Astrocyte (in vitro differentiated cells and primary cell): ENCODE measurements around the gene HPSE. TPM values are rescaled to one million over a fixed set of nuclear protein-coding genes. Genes with fewer than 3 reads are reported as not detected.
"Not testable (repeated sequence)": the region's sequence is repeated elsewhere in the genome, so short reads cannot be mapped to it uniquely, and the experiment has no call there.

Source experiments
- DNase-seq: peaks from one replicate; pipeline ENCODE4 v3.0.0-alpha.2; 2010; ENCODE audit warnings: low read depth
- FAIRE-seq: peaks from 2 replicates; lab custom pipeline; 2011; peaks lifted over from hg19 to GRCh38; lab: Jason Lieb, UNC
- H2AFZ ChIP-seq: 2 replicates; pipeline ENCODE4 v1.6.0; 2012; ENCODE audit warnings: low read depth, low read length, inconsistent platforms
- H3K27ac ChIP-seq: 2 replicates; pipeline ENCODE4 v1.5.1; 2011; ENCODE audit warnings: low read depth, low read length, inconsistent platforms
- H3K27me3 ChIP-seq: 2 replicates; pipeline ENCODE4 v1.6.0; 2011; ENCODE audit warnings: low read length, inconsistent platforms; ENCODE audit not compliant: insufficient read depth
- H3K36me3 ChIP-seq: 2 replicates; pipeline ENCODE4 v1.5.1; 2011; ENCODE audit warnings: low read length, inconsistent platforms; ENCODE audit not compliant: insufficient read depth
- H3K4me1 ChIP-seq: 2 replicates; pipeline ENCODE4 v1.5.1; 2011; ENCODE audit warnings: low read length, inconsistent platforms; ENCODE audit not compliant: insufficient read depth
- H3K4me2 ChIP-seq: 2 replicates; pipeline ENCODE4 v1.6.0; 2012; ENCODE audit warnings: low read length, inconsistent platforms
- H3K4me3 ChIP-seq: 2 replicates; pipeline ENCODE4 v1.5.1; 2011; ENCODE audit warnings: low read depth, mild to moderate bottlenecking, low read length, inconsistent platforms; ENCODE audit not compliant: insufficient read depth
- H3K79me2 ChIP-seq: 2 replicates; pipeline ENCODE4 v1.6.0; 2012; ENCODE audit warnings: mild to moderate bottlenecking, low read length, inconsistent platforms; ENCODE audit not compliant: insufficient read depth
- H3K9ac ChIP-seq: 2 replicates; pipeline ENCODE4 v1.6.0; 2012; ENCODE audit warnings: mild to moderate bottlenecking, low read length, inconsistent platforms
- H3K9me3 ChIP-seq: 2 replicates; pipeline ENCODE4 v1.5.1; 2012; ENCODE audit warnings: low read depth, mild to moderate bottlenecking, low read length, inconsistent platforms; ENCODE audit not compliant: insufficient read depth
- H4K20me1 ChIP-seq: 2 replicates; pipeline ENCODE4 v1.6.0; 2012; ENCODE audit warnings: low read length, inconsistent platforms; ENCODE audit not compliant: insufficient read depth
- H3K27ac Mint-ChIP-seq: one replicate; pipeline ENCODE4 v1.8.0; 2021; ENCODE audit warnings: mild to moderate bottlenecking, mixed read lengths; ENCODE audit not compliant: unreplicated experiment
- H3K27me3 Mint-ChIP-seq: one replicate; pipeline ENCODE4 v1.8.0; 2021; ENCODE audit warnings: low read depth, mixed read lengths; ENCODE audit not compliant: unreplicated experiment
- H3K36me3 Mint-ChIP-seq: one replicate; pipeline ENCODE4 v1.8.0; 2021; ENCODE audit warnings: low read depth, mixed read lengths; ENCODE audit not compliant: unreplicated experiment
- H3K4me1 Mint-ChIP-seq: one replicate; pipeline ENCODE4 v1.8.0; 2021; ENCODE audit warnings: low read depth, mixed read lengths; ENCODE audit not compliant: unreplicated experiment
- H3K4me3 Mint-ChIP-seq: one replicate; pipeline ENCODE4 v1.8.0; 2021; ENCODE audit warnings: mild to moderate bottlenecking, moderate library complexity, mixed read lengths; ENCODE audit not compliant: unreplicated experiment
- H3K9me3 Mint-ChIP-seq: one replicate; pipeline ENCODE4 v1.8.0; 2021; ENCODE audit warnings: mild to moderate bottlenecking, mixed read lengths; ENCODE audit not compliant: unreplicated experiment
- CTCF ChIP-seq: IDR thresholded peaks from 2 replicates; pipeline ENCODE4 v1.5.1; 2011; ENCODE audit warnings: low read depth, mild to moderate bottlenecking, inconsistent platforms, low read length, moderate library complexity; ENCODE audit not compliant: insufficient read depth
- EZH2 ChIP-seq: IDR thresholded peaks from 2 replicates; pipeline ENCODE4 v1.6.1; 2012; ENCODE audit warnings: mild to moderate bottlenecking, low read length, inconsistent platforms; ENCODE audit not compliant: insufficient read depth
- total RNA-seq: library from RNA; stranded (reverse); gene quantifications from 2 replicates; pipeline ENCODE4 v1.2.1, GENCODE V29; 2021

HPSE gene
- total RNA-seq, 1 donor from 2014 or later = 0.75 TPM

- Histone ChIP-seq H4K20me1 (peaks cover 16% of the 10 kb centered on the region), H3K27ac (no peak overlapping the region), H3K4me3 (no peak overlapping the region), H3K4me1 (peaks cover 6% of the 10 kb centered on the region), H3K27me3 (no peaks in the 10 kb centered on the region), H2AFZ (no peak overlapping the region), H3K4me2 (peak overlapping the region; percentile 22), H3K9ac (peak overlapping the region; percentile 9), H3K79me2 (peaks cover 15% of the 10 kb centered on the region), H3K9me3 (no peaks in the 10 kb centered on the region), H3K36me3 (no peaks in the 10 kb centered on the region)
- TF ChIP-seq CTCF = peak; percentile 86
- no peak for TF ChIP-seq EZH2
- Mint-ChIP-seq H3K4me3 (peak overlapping the region; percentile 7), H3K9me3 (no peaks in the 10 kb centered on the region), H3K4me1 (peaks cover 8% of the 10 kb centered on the region), H3K36me3 (no peaks in the 10 kb centered on the region), H3K27me3 (no peaks in the 10 kb centered on the region), H3K27ac (no peak overlapping the region)
- DNase-seq (peak; percentile 15), FAIRE-seq (peak; percentile 56)
Observed at GRCh38 chr4:83282049-83282535, 52.6 kb downstream of the HPSE start.

- no peak for TF ChIP-seq CTCF
- TF ChIP-seq EZH2 = no peak
- H3K36me3 ChIP-seq = no peaks in the 10 kb centered on the region
- H3K79me2 ChIP-seq = peaks cover 15% of the 10 kb centered on the region
- H3K9me3 Mint-ChIP-seq = no peaks in the 10 kb centered on the region
- H3K4me3 ChIP-seq = no peak overlapping the region
- H3K27ac ChIP-seq = no peak overlapping the region
- no peak overlapping the region for H3K9ac ChIP-seq
- FAIRE-seq (no peak), DNase-seq (no peak)
- H3K27me3 Mint-ChIP-seq = no peaks in the 10 kb centered on the region
- H2AFZ ChIP-seq = no peak overlapping the region
- H3K4me1 Mint-ChIP-seq = peaks cover 8% of the 10 kb centered on the region
- H3K4me1 ChIP-seq = peaks cover 6% of the 10 kb centered on the region
- no peaks in the 10 kb centered on the region for H3K27me3 ChIP-seq
- no peaks in the 10 kb centered on the region for H3K36me3 Mint-ChIP-seq
- no peak overlapping the region for H3K4me2 ChIP-seq
- no peak overlapping the region for H3K4me3 Mint-ChIP-seq
- no peak overlapping the region for H3K27ac Mint-ChIP-seq
- H3K9me3 ChIP-seq = no peaks in the 10 kb centered on the region
- peaks cover 16% of the 10 kb centered on the region for H4K20me1 ChIP-seq
Observed at GRCh38 chr4:83281307-83281706, 53.3 kb downstream of the HPSE start.

GRCh38 chr4:83276299-83277040, 58.2 kb downstream of the HPSE start:
- H3K9me3 Mint-ChIP-seq = no peaks in the 10 kb centered on the region
- H3K4me3 Mint-ChIP-seq = no peak overlapping the region
- Histone ChIP-seq H3K9me3 (no peaks in the 10 kb centered on the region), H3K4me2 (no peak overlapping the region), H4K20me1 (no peaks in the 10 kb centered on the region), H3K9ac (no peak overlapping the region), H3K27me3 (no peaks in the 10 kb centered on the region), H3K27ac (no peak overlapping the region), H3K4me1 (no peaks in the 10 kb centered on the region), H2AFZ (no peak overlapping the region), H3K4me3 (no peak overlapping the region), H3K36me3 (peaks cover 3% of the 10 kb centered on the region), H3K79me2 (peaks cover 4% of the 10 kb centered on the region)
- H3K27me3 Mint-ChIP-seq = no peaks in the 10 kb centered on the region
- peak; percentile 16 for DNase-seq
- FAIRE-seq = peak; percentile 5
- no peaks in the 10 kb centered on the region for H3K4me1 Mint-ChIP-seq
- H3K36me3 Mint-ChIP-seq = no peaks in the 10 kb centered on the region
- TF ChIP-seq CTCF = no peak
- no peak for TF ChIP-seq EZH2
- no peak overlapping the region for H3K27ac Mint-ChIP-seq

- not testable (repeated sequence) for DNase-seq, H3K4me1 ChIP-seq, H3K4me3 ChIP-seq, H4K20me1 ChIP-seq, H3K27me3 Mint-ChIP-seq, H3K27ac ChIP-seq, H3K36me3 ChIP-seq, H3K79me2 ChIP-seq, H3K36me3 Mint-ChIP-seq, H3K4me3 Mint-ChIP-seq, H3K27ac Mint-ChIP-seq, FAIRE-seq, H3K4me1 Mint-ChIP-seq, H3K9me3 Mint-ChIP-seq, H3K27me3 ChIP-seq, H2AFZ ChIP-seq, H3K4me2 ChIP-seq, H3K9ac ChIP-seq, H3K9me3 ChIP-seq
Observed at GRCh38 chr4:83273926-83274325, 60.7 kb downstream of the HPSE start.
